Smooth muscle cell (in vitro differentiated cells): Measurements from ENCODE around the gene ADRB1. TPM values are rescaled to one million over a fixed set of nuclear protein-coding genes. Genes with fewer than 3 reads are reported as not detected.

Experiments
- DNase-seq: peaks from one replicate; lab custom pipeline; 2025; ENCODE audit not compliant: unreplicated experiment; lab: John Stamatoyannopoulos, UW
- H2AFZ ChIP-seq: fragments of 200-600 bp; sonication (generic); 2 replicates; pipeline ENCODE4 v1.6.0; 2016; ENCODE audit warnings: antibody characterized with exemption, low read depth, mild to moderate bottlenecking
- H3F3A ChIP-seq: fragments of 200-600 bp; sonication (generic); 2 replicates; pipeline ENCODE4 v1.6.0; 2017; ENCODE audit warnings: antibody characterized with exemption, low read depth
- H3K27ac ChIP-seq: fragments of 200-600 bp; sonication (generic); 2 replicates; pipeline ENCODE4 v1.5.1; 2016; ENCODE audit warnings: low read depth, mild to moderate bottlenecking
- H3K27me3 ChIP-seq: fragments of 200-600 bp; sonication (generic); 2 replicates; pipeline ENCODE4 v1.6.1; 2016; ENCODE audit warnings: low read depth, mild to moderate bottlenecking
- H3K36me3 ChIP-seq: fragments of 200-600 bp; sonication (generic); 2 replicates; pipeline ENCODE4 v1.5.1; 2016; ENCODE audit warnings: low read depth
- H3K4me1 ChIP-seq: fragments of 200-600 bp; sonication (generic); 2 replicates; pipeline ENCODE4 v1.5.1; 2016; ENCODE audit warnings: low read depth
- H3K4me2 ChIP-seq: fragments of 200-600 bp; sonication (generic); 2 replicates; pipeline ENCODE4 v1.6.0; 2016; ENCODE audit warnings: mild to moderate bottlenecking
- H3K4me3 ChIP-seq: fragments of 200-600 bp; sonication (generic); 2 replicates; pipeline ENCODE4 v1.5.1; 2016; ENCODE audit warnings: mild to moderate bottlenecking
- H3K79me2 ChIP-seq: fragments of 200-600 bp; sonication (generic); 2 replicates; pipeline ENCODE4 v1.6.0; 2016; ENCODE audit warnings: low read depth, mild to moderate bottlenecking
- H3K9ac ChIP-seq: fragments of 200-600 bp; sonication (generic); 2 replicates; pipeline ENCODE4 v1.6.0; 2016; ENCODE audit warnings: low read depth
- H3K9me3 ChIP-seq: fragments of 200-600 bp; sonication (generic); replicated peaks from 2 replicates; pipeline ENCODE4 v1.5.1; 2016; ENCODE audit warnings: low read depth
- H4K20me1 ChIP-seq: fragments of 200-600 bp; sonication (generic); 2 replicates; pipeline ENCODE4 v1.6.0; 2016; ENCODE audit warnings: low read depth
- CTCF ChIP-seq: fragments of 200-600 bp; sonication (generic); IDR thresholded peaks from 2 replicates; pipeline ENCODE4 v1.5.1; 2017; ENCODE audit warnings: borderline replicate concordance, mild to moderate bottlenecking, antibody characterized with exemption; ENCODE audit not compliant: insufficient read depth, poor library complexity, severe bottlenecking
- WGBS: methylation state at CpG from one replicate; pipeline ENCODE4 v1.1.7; 2016; ENCODE audit warnings: low lambda C conversion rate; 5-methylcytosine and 5-hydroxymethylcytosine counted together
- polyA plus RNA-seq: library from polyadenylated mRNA; unstranded; fragments of >200 nt; fragmentation: Nextera tagmentation; extraction: Ambion mirVana; gene quantifications from 2 replicates; pipeline ENCODE4 v1.2.1, GENCODE V29; 2016
- total RNA-seq: library from RNA; depleted of rRNA; stranded (reverse); fragments of >200 nt; gene quantifications from 2 replicates; pipeline ENCODE4 v1.2.3, GENCODE V29; 2014

The ADRB1 gene
- total and polyA plus RNA-seq, 2 experiments from 2014 or later, result not detected

GRCh38 chr10:114079421-114079820 lies 35.8 kb downstream of the ADRB1 start:
- Histone ChIP-seq H3F3A (no peaks in the 10 kb centered on the region), H2AFZ (no peak overlapping the region), H3K27me3 (peaks cover 7% of the 10 kb centered on the region), H3K27ac (no peak overlapping the region), H3K4me1 (no peaks in the 10 kb centered on the region), H4K20me1 (no peaks in the 10 kb centered on the region), H3K4me2 (no peak overlapping the region), H3K36me3 (no peaks in the 10 kb centered on the region), H3K9ac (no peak overlapping the region), H3K9me3 (no peaks in the 10 kb centered on the region), H3K79me2 (no peaks in the 10 kb centered on the region), H3K4me3 (no peak overlapping the region)
- no peak for DNase-seq
- 95% methylated on average over 5 of the region's 5 CpGs for WGBS
- TF ChIP-seq CTCF, result no peak

GRCh38 chr10:114081911-114082583 lies 38.4 kb downstream of the ADRB1 start:
- Histone ChIP-seq H3K79me2 (no peaks in the 10 kb centered on the region), H3K9me3 (no peaks in the 10 kb centered on the region), H4K20me1 (no peaks in the 10 kb centered on the region), H3K27me3 (peaks cover 7% of the 10 kb centered on the region), H3F3A (no peaks in the 10 kb centered on the region), H3K9ac (no peak overlapping the region), H2AFZ (no peak overlapping the region), H3K4me2 (no peak overlapping the region), H3K36me3 (no peaks in the 10 kb centered on the region), H3K27ac (no peak overlapping the region), H3K4me3 (no peak overlapping the region), H3K4me1 (no peaks in the 10 kb centered on the region)
- 92% methylated on average over 8 of the region's 8 CpGs for WGBS
- no peak for DNase-seq
- no peak for TF ChIP-seq CTCF

GRCh38 chr10:114083040-114083439 lies 39.4 kb downstream of the ADRB1 start:
- WGBS, result 94% methylated on average over 5 of the region's 5 CpGs
- no peaks in the 10 kb centered on the region for H3K79me2 ChIP-seq
- no peaks in the 10 kb centered on the region for H4K20me1 ChIP-seq
- no peak overlapping the region for H3K4me2 ChIP-seq
- no peaks in the 10 kb centered on the region for H3F3A ChIP-seq
- no peaks in the 10 kb centered on the region for H3K9me3 ChIP-seq
- H3K36me3 ChIP-seq, result no peaks in the 10 kb centered on the region
- H3K4me1 ChIP-seq, result no peaks in the 10 kb centered on the region
- no peak overlapping the region for H3K27ac ChIP-seq
- peaks cover 7% of the 10 kb centered on the region for H3K27me3 ChIP-seq
- no peak overlapping the region for H3K4me3 ChIP-seq
- TF ChIP-seq CTCF, result no peak
- no peak overlapping the region for H3K9ac ChIP-seq
- DNase-seq, result no peak
- no peak overlapping the region for H2AFZ ChIP-seq

GRCh38 chr10:114084215-114084614 lies 40.5 kb downstream of the ADRB1 start:
- 90% methylated on average over 4 of the region's 4 CpGs for WGBS
- peaks cover 10% of the 10 kb centered on the region for H3K27me3 ChIP-seq
- no peak for TF ChIP-seq CTCF

More at GRCh38 chr10:114084215-114084614, 40.5 kb downstream of the ADRB1 start:
- H3K27ac ChIP-seq, result no peak overlapping the region
- H3K9me3 ChIP-seq, result no peaks in the 10 kb centered on the region
- H4K20me1 ChIP-seq, result no peaks in the 10 kb centered on the region
- no peaks in the 10 kb centered on the region for H3K4me1 ChIP-seq
- no peak overlapping the region for H3K4me2 ChIP-seq
- no peak overlapping the region for H3K4me3 ChIP-seq
- no peak overlapping the region for H3K9ac ChIP-seq
- DNase-seq, result no peak
- no peaks in the 10 kb centered on the region for H3K79me2 ChIP-seq
- no peaks in the 10 kb centered on the region for H3K36me3 ChIP-seq
- no peak overlapping the region for H2AFZ ChIP-seq
- H3F3A ChIP-seq, result no peaks in the 10 kb centered on the region
